IPS-18c (cell line): ENCODE measurements around the gene SLIT3.

Experiments used
- H3K4me3 ChIP-seq: 2 replicates; pipeline ENCODE4 v1.7.0; 2013; ENCODE audit warnings: low read depth, mild to moderate bottlenecking, low read length, moderate library complexity; ENCODE audit not compliant: insufficient read depth
- H3K9me3 ChIP-seq: one replicate; pipeline ENCODE4 v1.6.1; 2013; ENCODE audit warnings: mild to moderate bottlenecking, low read length, moderate library complexity; ENCODE audit not compliant: control insufficient read depth, insufficient read depth

SLIT3 gene

GRCh38 chr5:168770996-168771395 is 529.9 kb downstream of the SLIT3 start:
- Histone ChIP-seq H3K9me3 (peaks cover 7% of the 10 kb centered on the region), H3K4me3 (no peak overlapping the region)

GRCh38 chr5:168770036-168770498 is 530.9 kb downstream of the SLIT3 start:
- no peak overlapping the region for H3K4me3 ChIP-seq
- peaks cover 7% of the 10 kb centered on the region for H3K9me3 ChIP-seq

GRCh38 chr5:168768172-168768571 is 532.8 kb downstream of the SLIT3 start:
- H3K9me3 ChIP-seq = peaks cover 7% of the 10 kb centered on the region
- no peak overlapping the region for H3K4me3 ChIP-seq

- peaks cover 7% of the 10 kb centered on the region for H3K9me3 ChIP-seq
- no peak overlapping the region for H3K4me3 ChIP-seq
Measured at GRCh38 chr5:168766426-168766700, 534.6 kb downstream of the SLIT3 start.

- peaks cover 7% of the 10 kb centered on the region for H3K9me3 ChIP-seq
- H3K4me3 ChIP-seq = no peak overlapping the region
Measured at GRCh38 chr5:168765551-168766425, 535.2 kb downstream of the SLIT3 start.

GRCh38 chr5:168765086-168765550 is 535.8 kb downstream of the SLIT3 start:
- Histone ChIP-seq H3K4me3 (no peak overlapping the region), H3K9me3 (peaks cover 7% of the 10 kb centered on the region)

GRCh38 chr5:168756453-168757391 is 544.2 kb downstream of the SLIT3 start:
- Histone ChIP-seq H3K9me3 (no peaks in the 10 kb centered on the region), H3K4me3 (no peak overlapping the region)

- Histone ChIP-seq H3K4me3 (no peak overlapping the region), H3K9me3 (no peaks in the 10 kb centered on the region)
Measured at GRCh38 chr5:168755548-168756093, 545.3 kb downstream of the SLIT3 start.

GRCh38 chr5:168753691-168754254 is 547.2 kb downstream of the SLIT3 start:
- no peak overlapping the region for H3K4me3 ChIP-seq
- no peaks in the 10 kb centered on the region for H3K9me3 ChIP-seq

GRCh38 chr5:168752416-168753190 is 548.3 kb downstream of the SLIT3 start:
- Histone ChIP-seq H3K4me3 (no peak overlapping the region), H3K9me3 (no peaks in the 10 kb centered on the region)

- Histone ChIP-seq H3K9me3 (no peaks in the 10 kb centered on the region), H3K4me3 (no peak overlapping the region)
Measured at GRCh38 chr5:168752012-168752411, 548.9 kb downstream of the SLIT3 start.

- Histone ChIP-seq H3K9me3 (no peaks in the 10 kb centered on the region), H3K4me3 (no peak overlapping the region)
Measured at GRCh38 chr5:168750926-168751325, 550.0 kb downstream of the SLIT3 start.

GRCh38 chr5:168749391-168750100 is 551.4 kb downstream of the SLIT3 start:
- Histone ChIP-seq H3K4me3 (no peak overlapping the region), H3K9me3 (no peaks in the 10 kb centered on the region)

GRCh38 chr5:168747987-168748777 is 552.8 kb downstream of the SLIT3 start:
- no peaks in the 10 kb centered on the region for H3K9me3 ChIP-seq
- H3K4me3 ChIP-seq = no peak overlapping the region

GRCh38 chr5:168746893-168747640 is 553.9 kb downstream of the SLIT3 start:
- H3K4me3 ChIP-seq = no peak overlapping the region

More at GRCh38 chr5:168746893-168747640, 553.9 kb downstream of the SLIT3 start:
- no peaks in the 10 kb centered on the region for H3K9me3 ChIP-seq
